HEK293T (cell line): Measurements from ENCODE around the gene FAT2.

Source experiments
- ELF4 ChIP-seq: fragments of 450-650 bp; IDR thresholded peaks from 2 replicates; pipeline ENCODE4 v1.6.1; 2017; ENCODE audit warnings: antibody characterized with exemption
- FOXA1 ChIP-seq: fragments of 450-650 bp; IDR thresholded peaks from 2 replicates; pipeline ENCODE4 v1.6.1; 2016; ENCODE audit warnings: mild to moderate bottlenecking

- TF ChIP-seq FOXA1 (no peak), ELF4 (no peak)
Measured at GRCh38 chr5:151618907-151619306, 27.8 kb upstream of the FAT2 start.
